HCT116 (cell line): ENCODE measurements around the gene COTL1. TPM values are rescaled to one million over a fixed set of nuclear protein-coding genes. Genes with fewer than 3 reads are reported as not detected.

Experiments
- ATAC-seq: fragments of 200-7000 bp; cut with Tn5 transposase; 2 replicates; pipeline ENCODE4 v1.9.1; 2020; ENCODE audit warnings: mild to moderate bottlenecking, moderate library complexity
- BruUV-seq: library from RNA; stranded (reverse); fragments of 400-500 nt; replicated peaks from 2 replicates; lab custom pipeline; 2021; lab: Mats Ljungman, UMichigan
- CTCF ChIA-PET: fragments of 300-600 bp; sonication (Branson Sonifier 250); formaldehyde crosslinking; loops from one replicate; lab custom pipeline; 2021; ENCODE audit warnings: antibody characterized with exemption; lab: Charles Lee
- POLR2A ChIA-PET: fragments of 300-600, 350-600 bp; sonication (Branson Sonifier 250); formaldehyde crosslinking; loops from one replicate; lab custom pipeline; 2021; ENCODE audit warnings: antibody characterized with exemption; lab: Charles Lee
- RAD21 ChIA-PET, 2 experiments: fragments of 300-600 bp; sonication (Branson Sonifier 250); formaldehyde crosslinking; loops; one replicate each; lab custom pipeline; 2023; ENCODE audit warnings: low total read pairs in 2 of 2; ENCODE audit not compliant: uncharacterized antibody in 2 of 2, unreplicated experiment in 2 of 2, low non-redundant PET in 1 of 2; lab: Charles Lee
- DNase-seq: peaks from one replicate; pipeline ENCODE4 v3.0.0-alpha.2; 2010; ENCODE audit warnings: low read depth, low spot score
- H2AFZ ChIP-seq: fragments of 200-600 bp; shearing (Covaris generic), sonication (generic); 2 replicates; pipeline ENCODE4 v1.6.1; 2017; ENCODE audit warnings: low read depth, mixed run types, mixed read lengths, antibody characterized with exemption, low read length; ENCODE audit not compliant: poor library complexity, severe bottlenecking
- H3K27ac ChIP-seq: 2 replicates; pipeline ENCODE4 v1.5.1; 2012; ENCODE audit warnings: low read depth, low read length
- H3K27me3 ChIP-seq: fragments of 200-600 bp; sonication (generic); 2 replicates; pipeline ENCODE4 v1.6.1; 2016; ENCODE audit warnings: mixed run types, low read length, mixed read lengths; ENCODE audit not compliant: insufficient read depth
- H3K36me3 ChIP-seq, 2 experiments: fragments of 200-500 bp in 1 of 2; fragments of 200-600 bp in 1 of 2; sonication (Bioruptor generic) in 1 of 2; sonication (generic) in 1 of 2; 2 replicates each; pipeline versions ENCODE4 v1.5.1 to v1.6.1; 2014 to 2016; ENCODE audit warnings: low read length in 2 of 2, inconsistent platforms in 1 of 2, mixed read lengths in 1 of 2, mixed run types in 1 of 2; ENCODE audit not compliant: insufficient read depth in 2 of 2, control insufficient read depth in 1 of 2
- H3K4me1 ChIP-seq, 2 experiments: fragments of 200-600 bp in 1 of 2; sonication (generic) in 1 of 2; 2 replicates each; pipeline versions ENCODE4 v1.5.1 to v1.6.1; 2012 to 2017; ENCODE audit warnings: low read length in 2 of 2, inconsistent platforms in 1 of 2, mild to moderate bottlenecking in 1 of 2, mixed read lengths in 1 of 2, mixed run types in 1 of 2, moderate library complexity in 1 of 2; ENCODE audit not compliant: insufficient read depth in 2 of 2, control insufficient read depth in 1 of 2
- H3K4me2 ChIP-seq: fragments of 200-600 bp; sonication (generic); 2 replicates; pipeline ENCODE4 v1.6.1; 2017; ENCODE audit warnings: mixed run types, low read length, mixed read lengths
- H3K4me3 ChIP-seq, 2 experiments: fragments of 200-600 bp in 1 of 2; sonication (generic) in 1 of 2; replicated peaks in 1 of 2; 2 replicates each; pipeline ENCODE4 v1.5.1; 2011 to 2016; ENCODE audit warnings: low read length in 2 of 2, control low read depth in 1 of 2, low read depth in 1 of 2, mild to moderate bottlenecking in 1 of 2, mixed read lengths in 1 of 2, mixed run types in 1 of 2
- H3K79me2 ChIP-seq: fragments of 200-600 bp; sonication (generic); 2 replicates; pipeline ENCODE4 v1.6.1; 2017; ENCODE audit warnings: mild to moderate bottlenecking, mixed run types, low read length, moderate library complexity, mixed read lengths; ENCODE audit not compliant: insufficient read depth
- H3K9ac ChIP-seq: fragments of 200-600 bp; sonication (generic); 2 replicates; pipeline ENCODE4 v1.6.1; 2016; ENCODE audit warnings: low read length, mixed read lengths
- H3K9me2 ChIP-seq: fragments of 200-600 bp; sonication (generic), shearing (Covaris generic); 2 replicates; pipeline ENCODE4 v1.6.1; 2017; ENCODE audit warnings: mixed run types, mild to moderate bottlenecking, moderate library complexity; ENCODE audit not compliant: insufficient read depth
- H3K9me3 ChIP-seq, 2 experiments: fragments of 200-500 bp in 1 of 2; fragments of 200-600 bp in 1 of 2; sonication (Bioruptor generic) in 1 of 2; sonication (generic) in 1 of 2; 2 replicates each; pipeline ENCODE4 v1.6.1; 2014 to 2017; ENCODE audit warnings: low read length in 2 of 2, mixed read lengths in 2 of 2, inconsistent platforms in 1 of 2, low read depth in 1 of 2, mild to moderate bottlenecking in 1 of 2, mixed run types in 1 of 2, moderate library complexity in 1 of 2; ENCODE audit not compliant: control insufficient read depth in 1 of 2, insufficient read depth in 1 of 2
- H4K20me1 ChIP-seq: fragments of 200-600 bp; sonication (generic), shearing (Covaris generic); 2 replicates; pipeline ENCODE4 v1.6.1; 2017; ENCODE audit warnings: mixed run types, mild to moderate bottlenecking, moderate library complexity; ENCODE audit not compliant: insufficient read depth
- ATF3 ChIP-seq: IDR thresholded peaks from 2 replicates; pipeline ENCODE4 v1.6.1; 2012
- CBX3 ChIP-seq: IDR thresholded peaks from 2 replicates; pipeline ENCODE4 v1.6.1; 2012; ENCODE audit warnings: low read depth
- CEBPB ChIP-seq: IDR thresholded peaks from 2 replicates; pipeline ENCODE4 v1.6.1; 2012; ENCODE audit warnings: low read depth
- EGR1 ChIP-seq: IDR thresholded peaks from 2 replicates; pipeline ENCODE4 v1.6.1; 2012; ENCODE audit warnings: low read depth
- ELF1 ChIP-seq: IDR thresholded peaks from 2 replicates; pipeline ENCODE4 v1.6.1; 2012; ENCODE audit warnings: low read depth, borderline replicate concordance
- EZH2 ChIP-seq: fragments of 200-600 bp; sonication (generic); IDR thresholded peaks from 2 replicates; pipeline ENCODE4 v1.6.1; 2017; ENCODE audit warnings: antibody characterized with exemption, mixed run types
- MAX ChIP-seq: IDR thresholded peaks from 2 replicates; pipeline ENCODE4 v1.6.1; 2012
- POLR2A ChIP-seq: IDR thresholded peaks from 2 replicates; pipeline ENCODE4 v1.7.0; 2011; ENCODE audit warnings: borderline replicate concordance; ENCODE audit not compliant: insufficient read depth, insufficient read length; ENCODE audit errors: extremely low read depth
- POLR2AphosphoS5 ChIP-seq: IDR thresholded peaks from 2 replicates; pipeline ENCODE4 v1.6.1; 2011; ENCODE audit warnings: mild to moderate bottlenecking, low read depth, low read length, moderate library complexity
- REST ChIP-seq: IDR thresholded peaks from 2 replicates; pipeline ENCODE4 v1.6.1; 2012; ENCODE audit warnings: low read depth
- SRF ChIP-seq: IDR thresholded peaks from 2 replicates; pipeline ENCODE4 v1.6.1; 2012; ENCODE audit warnings: low read depth
- ZBTB33 ChIP-seq: IDR thresholded peaks from 2 replicates; pipeline ENCODE4 v1.6.1; 2011; ENCODE audit warnings: mild to moderate bottlenecking, low read length, moderate library complexity; ENCODE audit not compliant: insufficient replicate concordance; ENCODE audit errors: extremely low read depth
- ZFX ChIP-seq: fragments of 450-650 bp; IDR thresholded peaks from 2 replicates; pipeline ENCODE4 v1.6.1; 2017
- ZNF274 ChIP-seq: fragments of 200-500 bp; sonication (Bioruptor generic); IDR thresholded peaks from 2 replicates; pipeline ENCODE4 v1.6.1; 2014; ENCODE audit warnings: mild to moderate bottlenecking, low read depth, low read length, inconsistent platforms
- intact Hi-C: fragments of 100-400 bp; cut with micrococcal nuclease; formaldehyde crosslinking; loops from 2 replicates; pipeline ENCODE4 v1.10.0; 2022
- total RNA-seq: library from RNA; stranded (reverse); gene quantifications from one replicate; pipeline ENCODE4 v1.2.1, GENCODE V29; 2021; ENCODE audit not compliant: unreplicated experiment

Gene COTL1
- total RNA-seq, 1 experiment from 2014 or later = 276 TPM

GRCh38 chr16:84616515-84616914, 1.4 kb downstream of the COTL1 start:
- BruUV-seq = no TSS peak
- H2AFZ ChIP-seq = no peak overlapping the region
- ChIA-PET RAD21 (no interaction called here), POLR2A (no interaction called here), CTCF (no interaction called here)
- no peaks in the 10 kb centered on the region for H3K9me2 ChIP-seq
- H3K36me3 ChIP-seq = peaks cover 0 to 29% of the 10 kb centered on the region in 2 experiments; a peak in 1 of 4 replicates
- no peaks in the 10 kb centered on the region for H3K27me3 ChIP-seq
- no peaks in the 10 kb centered on the region; the same call in 1 of the 2 replicates for H4K20me1 ChIP-seq
- H3K4me2 ChIP-seq = peak overlapping the region; percentile 86
- H3K4me1 ChIP-seq = peaks cover 14 to 50% of the 10 kb centered on the region in 2 experiments
- DNase-seq (no peak), ATAC-seq (no peak)
- peak overlapping the region; percentile 85 for H3K9ac ChIP-seq
- no peaks in the 10 kb centered on the region for H3K9me3 ChIP-seq
- H3K27ac ChIP-seq = no peak overlapping the region
- H3K4me3 ChIP-seq = peak overlapping the region; percentile 82 to 85
- H3K79me2 ChIP-seq = peaks cover 61% of the 10 kb centered on the region
- TF ChIP-seq MAX (no peak), ZFX (no peak), POLR2AphosphoS5 (no peak), ZNF274 (no peak), EGR1 (no peak), CBX3 (no peak)
- intact Hi-C loops = no loop called here

GRCh38 chr16:84614968-84615813, 2.7 kb downstream of the COTL1 start:
- Histone ChIP-seq H3K36me3 (peaks cover 0 to 36% of the 10 kb centered on the region in 2 experiments; a peak in 1 of 4 replicates), H3K9me2 (no peaks in the 10 kb centered on the region), H2AFZ (no peak overlapping the region), H3K9ac (no peak overlapping the region), H3K27ac (no peak overlapping the region), H3K9me3 (no peaks in the 10 kb centered on the region), H3K4me3 (no peak overlapping the region), H3K79me2 (peaks cover 74% of the 10 kb centered on the region), H4K20me1 (no peaks in the 10 kb centered on the region; the same call in 1 of the 2 replicates), H3K4me1 (peaks cover 14 to 41% of the 10 kb centered on the region in 2 experiments), H3K4me2 (no peak overlapping the region), H3K27me3 (no peaks in the 10 kb centered on the region)
- RAD21 ChIA-PET = no interaction called here
- CTCF ChIA-PET = interaction anchor here (1.2 kb wide), 1 partner anchor 111 kb away, joined by 3 read pairs; no protein-coding TSS in a partner anchor
- BruUV-seq = no TSS peak
- ATAC-seq (no peak), DNase-seq (no peak)
- intact Hi-C loops = no loop called here
- POLR2A ChIA-PET = interaction anchor here (0.9 kb wide), 1 partner anchor 9 kb away, joined by 3 read pairs; no protein-coding TSS in a partner anchor
- no peak for TF ChIP-seq ZFX
- no peak for TF ChIP-seq CEBPB
- TF ChIP-seq ATF3 = no peak
- no peak for TF ChIP-seq SRF
- no peak for TF ChIP-seq REST
- no peak for TF ChIP-seq POLR2A
- no peak for TF ChIP-seq ZBTB33
- TF ChIP-seq ELF1 = no peak
- TF ChIP-seq EZH2 = no peak
